HCT116 (cell line): ENCODE measurements around the gene SMIM14.

ENCODE experiments used
- CEBPB ChIP-seq: IDR thresholded peaks from 2 replicates; pipeline ENCODE4 v1.6.1; 2012; ENCODE audit warnings: low read depth
- CTCF ChIP-seq, 3 experiments: fragments of 200-600 bp in 1 of 3; sonication (generic) in 1 of 3; IDR thresholded peaks in 2 of 3; conservative IDR thresholded peaks in 1 of 3; 2 replicates each; pipeline ENCODE4 v1.5.1; 2012 to 2017; ENCODE audit warnings: low read depth in 2 of 3, low read length in 2 of 3, antibody characterized with exemption in 1 of 3, borderline replicate concordance in 1 of 3, control low read depth in 1 of 3, mild to moderate bottlenecking in 1 of 3, mixed read lengths in 1 of 3, mixed run types in 1 of 3, moderate library complexity in 1 of 3; ENCODE audit not compliant: insufficient read depth in 1 of 3
- EGR1 ChIP-seq: IDR thresholded peaks from 2 replicates; pipeline ENCODE4 v1.6.1; 2012; ENCODE audit warnings: low read depth
- EZH2 ChIP-seq: fragments of 200-600 bp; sonication (generic); IDR thresholded peaks from 2 replicates; pipeline ENCODE4 v1.6.1; 2017; ENCODE audit warnings: antibody characterized with exemption, mixed run types
- EZH2phosphoT487 ChIP-seq: fragments of 200-600 bp; IDR thresholded peaks from 2 replicates; pipeline ENCODE4 v1.6.1; 2018; ENCODE audit warnings: antibody characterized with exemption, borderline replicate concordance
- JUND ChIP-seq: IDR thresholded peaks from 2 replicates; pipeline ENCODE4 v1.6.1; 2012
- MAX ChIP-seq: IDR thresholded peaks from 2 replicates; pipeline ENCODE4 v1.6.1; 2012
- POLR2A ChIP-seq: IDR thresholded peaks from 2 replicates; pipeline ENCODE4 v1.7.0; 2011; ENCODE audit warnings: borderline replicate concordance; ENCODE audit not compliant: insufficient read depth, insufficient read length; ENCODE audit errors: extremely low read depth
- POLR2AphosphoS5 ChIP-seq: IDR thresholded peaks from 2 replicates; pipeline ENCODE4 v1.6.1; 2011; ENCODE audit warnings: mild to moderate bottlenecking, low read depth, low read length, moderate library complexity
- RAD21 ChIP-seq: IDR thresholded peaks from 2 replicates; pipeline ENCODE4 v1.6.1; 2012; ENCODE audit warnings: low read depth, mild to moderate bottlenecking
- SIN3A ChIP-seq: IDR thresholded peaks from 2 replicates; pipeline ENCODE4 v1.6.1; 2012; ENCODE audit warnings: low read depth
- YY1 ChIP-seq: IDR thresholded peaks from 2 replicates; pipeline ENCODE4 v1.6.1; 2011; ENCODE audit warnings: low read length, low read depth, moderate library complexity, mild to moderate bottlenecking; ENCODE audit not compliant: insufficient replicate concordance; ENCODE audit errors: extremely low read depth
- ZNF274 ChIP-seq: fragments of 200-500 bp; sonication (Bioruptor generic); IDR thresholded peaks from 2 replicates; pipeline ENCODE4 v1.6.1; 2014; ENCODE audit warnings: mild to moderate bottlenecking, low read depth, low read length, inconsistent platforms

GRCh38 chr4:39662683-39663082, 24.0 kb upstream of the SMIM14 start:
- TF ChIP-seq SIN3A (no peak), CTCF (IDR thresholded peaks at IDR 0.05 in 2 of 3, conservative IDR thresholded peaks at IDR 0.05 in 1 of 3; ENCODE audit: borderline replicate concordance in 1 of 3, insufficient read depth in 1 of 3, low read depth in 2 of 3, low read length in 2 of 3) (no peak), POLR2AphosphoS5 (no peak), RAD21 (no peak), EZH2phosphoT487 (no peak), JUND (no peak), EZH2 (no peak), ZNF274 (no peak), EGR1 (no peak), POLR2A (no peak), CEBPB (no peak), YY1 (no peak), MAX (no peak)
